ENCODE measurements around the gene ST3GAL5.

DNA sequence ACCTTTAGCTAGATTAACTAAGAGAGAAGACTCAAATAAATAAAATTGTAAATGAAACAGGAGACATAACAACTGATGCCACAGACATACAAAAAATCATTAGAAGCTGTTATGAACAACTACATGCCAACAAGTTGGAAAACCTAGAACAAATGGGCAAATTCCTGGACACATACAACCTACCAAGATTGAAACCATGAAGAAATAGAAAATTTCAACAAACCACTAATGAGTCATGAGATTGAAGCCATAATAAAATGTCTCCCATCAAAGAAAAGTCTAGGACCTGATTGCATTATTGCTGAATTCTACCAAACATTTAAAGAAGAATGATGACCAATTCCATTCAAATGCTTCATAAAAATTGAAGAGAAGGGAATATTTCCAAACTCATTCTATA is 54.3 kb downstream of the ST3GAL5 start:
- TF ChIP-seq, protein P1, sequence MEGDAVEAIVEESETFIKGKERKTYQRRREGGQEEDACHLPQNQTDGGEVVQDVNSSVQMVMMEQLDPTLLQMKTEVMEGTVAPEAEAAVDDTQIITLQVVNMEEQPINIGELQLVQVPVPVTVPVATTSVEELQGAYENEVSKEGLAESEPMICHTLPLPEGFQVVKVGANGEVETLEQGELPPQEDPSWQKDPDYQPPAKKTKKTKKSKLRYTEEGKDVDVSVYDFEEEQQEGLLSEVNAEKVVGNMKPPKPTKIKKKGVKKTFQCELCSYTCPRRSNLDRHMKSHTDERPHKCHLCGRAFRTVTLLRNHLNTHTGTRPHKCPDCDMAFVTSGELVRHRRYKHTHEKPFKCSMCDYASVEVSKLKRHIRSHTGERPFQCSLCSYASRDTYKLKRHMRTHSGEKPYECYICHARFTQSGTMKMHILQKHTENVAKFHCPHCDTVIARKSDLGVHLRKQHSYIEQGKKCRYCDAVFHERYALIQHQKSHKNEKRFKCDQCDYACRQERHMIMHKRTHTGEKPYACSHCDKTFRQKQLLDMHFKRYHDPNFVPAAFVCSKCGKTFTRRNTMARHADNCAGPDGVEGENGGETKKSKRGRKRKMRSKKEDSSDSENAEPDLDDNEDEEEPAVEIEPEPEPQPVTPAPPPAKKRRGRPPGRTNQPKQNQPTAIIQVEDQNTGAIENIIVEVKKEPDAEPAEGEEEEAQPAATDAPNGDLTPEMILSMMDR (conservative IDR thresholded peaks at IDR 0.05; ENCODE audit: low read depth in 2 of 2) = no peak
- TF ChIP-seq POLR2AphosphoS5 (IDR thresholded peaks at IDR 0.05; ENCODE audit: low read depth) = no peak

All from GM23338 (cell line).